A172 (cell line): Measurements from ENCODE around the gene SPECC1L. TPM values are rescaled to one million over a fixed set of nuclear protein-coding genes. Genes with fewer than 3 reads are reported as not detected.
"Not testable (repeated sequence)": the region's sequence is repeated elsewhere in the genome, so short reads cannot be mapped to it uniquely, and the experiment has no call there.

Source experiments
- DNase-seq: peaks from one replicate; pipeline ENCODE4 v3.0.0-alpha.2; 2015; ENCODE audit warnings: low spot score
- total RNA-seq: library from RNA; depleted of rRNA; stranded (reverse); fragments of >200 nt; shearing (Covaris generic); gene quantifications from 2 replicates; pipeline ENCODE4 v1.2.3, GENCODE V29; 2014; rRNA removed

The SPECC1L gene
- 14.0 and 19.3 TPM in 2 replicates for total RNA-seq

GRCh38 chr22:24270556-24271385 is at the start of gene SPECC1L:
TSS of gene SPECC1L (plus strand) at chr22:24270831. CDS start at chr22:24302232, 31,401 bp downstream.
- DNase-seq: peak; percentile 62

DNA sequence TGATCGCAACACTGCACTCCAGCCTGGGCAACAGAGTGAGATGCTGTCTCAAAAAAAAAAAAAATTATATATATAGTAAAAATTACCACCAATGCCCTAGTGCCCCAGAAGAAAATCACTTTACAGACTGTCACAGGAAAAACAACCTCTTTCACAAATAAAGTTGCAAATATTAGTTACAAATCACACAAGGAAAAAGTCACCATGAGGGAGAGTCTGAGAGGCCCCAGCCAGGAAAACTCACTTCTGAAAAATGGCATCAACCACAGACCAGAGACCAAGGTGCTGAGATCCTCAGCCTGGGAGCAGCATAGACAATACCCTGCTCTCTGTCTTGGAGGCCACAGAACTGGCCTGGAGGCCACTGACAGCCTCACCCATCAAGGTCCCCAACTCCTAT is 46.2 kb upstream of the SPECC1L start:
- DNase-seq: no peak

DNA sequence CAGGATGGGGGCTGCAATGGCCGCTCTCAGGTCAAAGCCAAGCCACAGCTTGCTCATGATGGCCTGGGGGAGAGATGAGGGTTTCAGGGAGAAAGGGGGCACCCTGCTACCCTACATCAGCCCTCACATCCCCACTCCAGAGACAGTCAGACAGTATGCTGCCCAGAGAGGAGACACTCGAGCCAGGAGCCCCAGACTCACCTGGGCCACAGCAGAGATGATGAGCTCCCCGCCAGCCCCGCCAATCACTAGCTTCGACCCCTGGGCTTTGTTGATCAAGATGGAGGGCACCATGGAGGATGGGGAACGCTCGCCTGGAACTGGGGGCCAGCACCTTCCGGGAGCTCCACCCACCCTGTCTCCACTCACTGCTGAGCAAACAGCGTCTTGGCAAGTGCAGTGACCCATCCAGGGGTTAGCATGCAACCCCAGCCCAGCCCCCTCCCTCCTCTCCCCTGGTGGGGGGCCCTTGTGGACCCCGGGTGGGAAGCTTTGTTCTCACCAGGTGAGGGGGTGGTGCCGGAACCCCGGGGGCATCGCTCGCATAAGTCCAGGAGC is 45.5 kb upstream of the SPECC1L start:
- no peak for DNase-seq

DNA sequence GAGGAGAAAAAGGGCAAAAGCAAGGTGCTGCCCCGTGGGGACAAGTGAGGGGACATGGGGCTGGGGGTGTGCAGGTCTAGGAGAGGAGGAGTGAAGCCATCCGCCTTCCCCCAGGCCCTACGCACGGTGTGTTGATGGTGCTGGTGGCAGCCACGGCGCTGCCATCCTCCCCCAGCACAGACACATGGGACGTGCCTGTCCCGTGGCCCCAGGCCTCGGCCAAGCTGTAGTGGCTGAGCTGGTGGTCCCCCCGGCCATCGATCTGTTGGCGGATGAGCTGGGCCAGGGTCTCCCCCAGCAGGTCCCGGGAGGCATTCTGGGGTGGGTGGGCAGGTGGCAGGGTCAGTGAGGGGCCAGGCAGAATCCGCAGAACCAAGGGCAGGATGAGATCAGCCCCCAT is 44.7 kb upstream of the SPECC1L start:
- no peak for DNase-seq

- DNase-seq: no peak
These were observed 39.5 kb upstream of the SPECC1L start for GRCh38 chr22:24230911-24231656.

DNA sequence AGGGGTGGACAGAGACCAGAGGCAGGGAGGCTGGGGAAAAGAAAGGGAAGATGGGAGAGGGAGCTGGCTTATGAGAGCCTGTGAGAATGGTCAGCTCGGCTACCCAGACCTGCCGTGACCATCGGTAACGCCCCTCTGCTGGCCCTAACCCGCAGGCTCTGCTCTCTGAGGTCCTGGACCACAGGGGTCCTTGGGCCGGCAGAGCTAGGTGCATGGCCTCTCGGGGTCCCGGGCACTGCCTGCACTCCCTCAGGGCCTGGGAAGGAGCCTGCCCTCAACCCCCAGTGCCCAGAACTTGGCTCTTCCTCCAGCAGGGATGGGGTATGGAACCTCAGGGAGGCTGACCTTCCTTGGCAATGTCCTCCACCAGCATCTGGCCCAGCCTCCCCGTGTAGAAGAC is 38.9 kb upstream of the SPECC1L start:
- no peak for DNase-seq

GRCh38 chr22:24232124-24232523 is 38.5 kb upstream of the SPECC1L start:
- no peak for DNase-seq

- no peak for DNase-seq
These were observed 37.9 kb upstream of the SPECC1L start for GRCh38 chr22:24232725-24233124.

DNA sequence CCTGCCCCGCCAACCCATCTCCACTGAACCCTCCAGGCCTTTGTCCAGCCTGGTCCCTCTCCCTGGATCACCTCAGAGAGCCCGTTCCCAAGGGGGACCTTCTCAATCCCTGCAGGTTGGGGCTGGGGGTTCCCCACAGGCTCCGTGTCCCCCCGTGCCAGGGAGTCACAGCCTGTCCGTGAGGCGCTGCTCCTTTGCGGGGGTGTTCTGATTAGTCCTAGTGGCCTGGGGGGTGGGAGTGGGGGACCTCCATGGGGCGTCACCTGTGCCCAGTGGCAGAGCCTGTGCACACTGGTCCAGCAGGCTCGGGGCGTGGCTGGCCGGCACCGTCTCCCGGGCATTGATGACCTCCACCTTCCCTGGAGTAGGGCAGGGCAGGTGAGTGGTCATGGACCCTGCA is 37.4 kb upstream of the SPECC1L start:
- no peak for DNase-seq

GRCh38 chr22:24233816-24234215 is 36.8 kb upstream of the SPECC1L start:
- no peak for DNase-seq

DNA sequence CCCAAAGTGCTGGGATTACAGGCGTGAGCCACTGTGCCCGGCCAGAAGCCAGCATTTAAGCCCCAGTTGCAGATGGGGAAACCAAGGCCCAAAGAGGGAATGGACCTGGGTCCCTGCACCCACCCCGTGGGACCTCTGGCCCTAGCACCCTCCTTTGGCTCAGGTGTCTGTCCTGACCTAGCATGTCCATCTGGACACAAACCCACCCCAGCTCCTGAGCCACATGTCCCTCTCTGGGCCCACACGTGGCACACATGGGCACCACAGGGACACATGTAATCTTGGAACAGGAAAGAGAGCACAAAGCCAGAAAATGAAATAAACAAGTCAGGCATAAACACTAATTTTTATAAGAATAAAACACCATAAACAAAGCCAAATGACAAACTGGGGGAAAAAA is 35.3 kb upstream of the SPECC1L start:
- no peak for DNase-seq

- DNase-seq: no peak
These were observed 34.0 kb upstream of the SPECC1L start for GRCh38 chr22:24236656-24237055.

- DNase-seq: not testable (repeated sequence)
These were observed 32.4 kb upstream of the SPECC1L start for GRCh38 chr22:24238101-24238694.

DNA sequence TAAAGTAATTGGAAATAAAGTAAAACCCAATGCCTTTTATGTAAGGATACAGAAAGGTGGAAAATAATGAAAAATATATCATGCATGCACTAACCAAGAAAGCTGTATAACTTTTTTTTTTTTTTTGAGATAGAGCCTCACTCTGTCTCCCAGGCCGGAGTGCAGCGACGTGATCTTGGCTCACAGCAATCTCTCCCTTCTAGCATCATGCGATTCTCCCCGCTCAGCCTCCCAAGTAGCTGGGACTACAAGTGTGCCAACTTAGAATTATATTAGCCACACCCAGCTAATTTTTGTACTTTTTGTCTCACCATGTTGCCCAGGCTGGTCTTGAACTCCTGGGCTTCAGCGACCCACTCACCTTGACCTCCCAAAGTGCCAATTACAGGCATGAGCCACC is 30.2 kb upstream of the SPECC1L start:
- DNase-seq: no peak

DNA sequence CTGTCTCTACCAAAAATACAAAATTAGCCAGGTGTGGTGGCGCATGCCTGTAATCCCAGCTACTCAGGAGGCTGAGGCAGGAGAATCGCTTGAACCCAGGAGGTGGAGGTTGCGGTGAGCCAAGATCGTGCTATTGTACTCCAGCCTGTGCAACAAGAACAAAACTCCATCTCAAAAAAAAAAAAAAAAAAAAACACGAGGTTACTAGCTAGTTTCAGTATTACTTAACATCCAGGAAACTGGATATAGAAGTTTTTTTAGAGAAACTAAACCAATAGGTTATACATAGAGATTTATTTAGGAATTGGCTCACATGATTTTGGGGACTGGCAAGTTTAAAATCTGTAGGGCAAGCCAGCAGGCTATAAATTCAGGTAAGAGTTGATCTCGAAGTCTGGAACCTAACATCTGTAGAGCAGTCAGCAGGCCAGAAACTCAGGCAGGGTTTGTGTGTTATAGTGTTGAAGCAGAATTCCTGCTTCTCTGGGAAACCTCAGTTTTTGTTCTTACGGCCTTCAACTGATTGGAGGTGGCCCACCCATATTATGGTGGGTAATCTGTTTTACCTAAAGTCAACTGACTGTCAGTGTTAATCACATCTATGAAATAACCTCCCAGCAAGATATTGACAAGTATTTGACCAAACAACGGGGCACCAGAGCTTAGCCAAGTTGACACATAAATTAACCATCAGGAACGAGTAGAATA is 29.5 kb upstream of the SPECC1L start:
- not testable (repeated sequence) for DNase-seq

- DNase-seq: peak; percentile 23
These were observed 27.2 kb upstream of the SPECC1L start for GRCh38 chr22:24243417-24243816.

DNA sequence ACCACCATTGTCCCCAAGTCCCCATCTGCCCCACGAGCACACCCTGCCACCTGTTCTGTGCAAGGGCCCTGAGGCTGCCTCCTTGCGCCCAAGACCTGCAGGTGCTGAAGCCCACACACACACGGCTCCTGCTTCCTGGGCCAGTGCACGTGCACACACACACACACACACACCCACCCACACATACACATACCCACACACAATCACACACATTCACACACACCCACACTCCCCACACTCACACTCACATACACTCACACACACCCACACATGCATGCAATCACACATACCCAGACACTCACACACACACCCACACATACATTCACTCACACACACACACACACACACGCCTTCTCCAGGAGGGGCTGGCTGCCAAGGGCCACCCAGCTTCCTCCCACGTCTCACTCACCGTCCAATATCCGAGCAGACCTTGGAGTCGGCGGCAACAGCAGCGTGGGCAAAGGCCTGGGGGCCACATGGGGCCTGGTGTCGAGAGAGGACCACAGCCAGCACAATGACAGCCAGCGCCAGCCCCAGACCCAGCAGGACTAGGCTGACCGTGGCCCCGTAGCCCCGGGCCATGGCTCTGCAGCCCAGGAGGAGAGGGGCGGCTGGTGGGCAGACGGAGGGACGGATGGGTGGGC is 26.4 kb upstream of the SPECC1L start:
- no peak for DNase-seq

DNA sequence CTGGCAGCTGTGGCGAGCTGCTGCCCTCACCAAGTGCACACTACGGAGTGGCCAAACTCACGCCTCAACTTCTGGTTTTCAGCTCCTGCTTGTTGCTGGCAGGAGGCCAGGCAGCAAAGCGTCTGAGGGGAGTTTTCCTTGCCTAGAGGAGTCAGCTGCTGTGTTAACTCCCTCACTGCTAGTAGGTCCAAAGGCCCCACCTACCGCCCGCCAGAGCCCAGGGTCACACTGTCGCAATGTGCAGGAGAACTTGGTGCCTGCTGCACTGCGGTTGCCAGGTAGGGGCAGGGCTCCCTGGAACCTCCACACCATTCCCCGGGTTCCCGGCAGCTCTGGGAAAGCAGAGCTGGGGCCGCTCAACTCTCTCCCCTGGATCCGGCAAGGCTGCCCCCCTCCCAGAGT is 25.6 kb upstream of the SPECC1L start, which contains the start of gene GGT5:
TSS of gene GGT5 (minus strand) at position 53 of the 402 bp plus-strand sequence. CDS start 357 bp downstream, outside the sequence.
- DNase-seq: not testable (repeated sequence)

DNA sequence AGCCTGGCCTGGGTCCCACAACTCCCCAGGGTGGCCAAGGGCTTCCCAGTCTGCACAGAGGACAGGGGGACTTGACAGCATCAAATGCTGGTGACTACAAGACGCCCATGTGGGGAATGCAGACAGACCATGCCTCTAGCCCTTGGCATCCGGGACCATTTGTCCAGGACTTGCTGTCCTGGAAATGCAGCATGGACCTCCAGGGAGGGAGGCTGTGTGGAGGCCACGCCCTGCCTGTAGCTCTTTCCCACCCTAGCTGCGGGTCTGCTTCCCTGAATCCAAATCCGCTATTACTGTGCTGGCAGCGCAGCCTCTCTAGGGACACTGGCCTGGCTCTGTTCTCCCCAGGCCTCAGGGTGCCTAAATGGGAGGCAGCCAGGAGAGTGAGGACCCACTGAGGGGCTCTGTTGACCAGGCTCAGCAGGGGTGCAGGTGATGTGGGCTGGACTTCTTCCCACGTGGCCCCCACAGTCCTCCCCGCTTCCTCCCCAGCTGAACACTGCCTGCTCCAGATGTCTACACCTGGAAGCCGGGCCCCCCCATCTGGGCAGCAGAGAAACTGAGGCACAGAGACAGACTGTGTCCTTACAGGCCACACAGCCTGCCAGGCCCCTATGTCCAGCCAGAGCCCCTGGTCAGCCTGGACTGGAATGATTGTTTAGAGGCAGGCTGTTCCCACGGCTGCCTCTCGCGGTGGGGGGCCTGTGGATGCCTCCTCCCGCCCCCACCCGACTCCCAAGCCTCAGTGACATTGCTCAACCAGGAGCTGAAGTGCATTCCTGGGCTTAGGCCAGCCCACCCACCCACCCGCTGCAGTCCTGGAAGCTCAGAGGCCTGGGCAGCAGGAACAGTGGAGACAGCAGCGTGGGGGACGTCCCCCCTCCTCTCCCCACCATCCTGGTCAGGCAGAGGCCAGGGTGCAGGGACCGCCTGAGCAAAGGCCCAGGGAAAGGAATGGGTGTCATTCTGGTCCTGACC is 24.8 kb upstream of the SPECC1L start:
- DNase-seq: not testable (repeated sequence)
